H1 (cell line): ENCODE data around the gene ANXA3. TPM values are rescaled to one million over a fixed set of nuclear protein-coding genes. Genes with fewer than 3 reads are reported as not detected.

Experiments used
- CTCF ChIA-PET: fragments of 300-600 bp; sonication (Branson Sonifier 250); formaldehyde crosslinking; loops from one replicate; lab custom pipeline; 2021; ENCODE audit not compliant: partially characterized antibody; lab: Charles Lee
- POLR2A ChIA-PET: fragments of 300-600 bp; sonication (Branson Sonifier 250); formaldehyde crosslinking; loops from one replicate; lab custom pipeline; 2021; ENCODE audit warnings: inconsistent platforms; ENCODE audit not compliant: partially characterized antibody; lab: Charles Lee
- DNase-seq, 2 experiments: peaks; one replicate each; pipeline versions ENCODE4 v3.0.0 to v3.0.0-alpha.2; 2010 to 2022; ENCODE audit warnings: low spot score in 2 of 2, low read depth in 1 of 2, mixed read lengths in 1 of 2
- FAIRE-seq: peaks from 2 replicates; lab custom pipeline; 2011; peaks lifted over from hg19 to GRCh38; lab: Jason Lieb, UNC
- H2AFZ ChIP-seq: 2 replicates; pipeline ENCODE4 v1.8.1; 2012; ENCODE audit warnings: low read length, inconsistent platforms
- H2AK5ac ChIP-seq: 2 replicates; pipeline ENCODE4 v1.6.1; 2013; ENCODE audit warnings: low read depth, low read length
- H2BK120ac ChIP-seq: replicated peaks from 2 replicates; pipeline ENCODE3; 2013; ENCODE audit warnings: low read depth, low read length, inconsistent platforms
- H2BK12ac ChIP-seq: 2 replicates; pipeline ENCODE4 v1.6.1; 2013; ENCODE audit warnings: low read depth, low read length
- H2BK15ac ChIP-seq: 2 replicates; pipeline ENCODE4 v1.6.1; 2013; ENCODE audit warnings: low read length
- H2BK20ac ChIP-seq: 2 replicates; pipeline ENCODE4 v1.6.1; 2013; ENCODE audit warnings: low read length
- H2BK5ac ChIP-seq: 2 replicates; pipeline ENCODE4 v1.6.1; 2013; ENCODE audit warnings: low read depth, low read length
- H3K14ac ChIP-seq: 2 replicates; pipeline ENCODE4 v1.6.1; 2013; ENCODE audit warnings: inconsistent platforms; ENCODE audit not compliant: insufficient read length
- H3K18ac ChIP-seq: 2 replicates; pipeline ENCODE4 v1.6.1; 2013; ENCODE audit warnings: low read length; ENCODE audit errors: extremely low read depth
- H3K23ac ChIP-seq: 2 replicates; pipeline ENCODE4 v1.6.1; 2013; ENCODE audit warnings: inconsistent platforms; ENCODE audit not compliant: insufficient read length
- H3K23me2 ChIP-seq: 2 replicates; pipeline ENCODE4 v1.6.1; 2013; ENCODE audit warnings: low read depth, low read length
- H3K27ac ChIP-seq: 2 replicates; pipeline ENCODE4 v1.6.1; 2011; ENCODE audit warnings: low read depth, low read length, inconsistent platforms
- H3K27me3 ChIP-seq, 4 experiments: replicated peaks in 1 of 4; 1 replicate in 1 of 4; 2 replicates in 3 of 4; pipeline versions ENCODE4 v1.6.1 to v1.8.1; 2011 to 2013; ENCODE audit warnings: low read length in 3 of 4, mild to moderate bottlenecking in 3 of 4, inconsistent platforms in 2 of 4, mixed read lengths in 2 of 4, moderate library complexity in 1 of 4; ENCODE audit not compliant: control insufficient read depth in 3 of 4, insufficient read depth in 3 of 4; ENCODE audit errors: extremely low read depth in 1 of 4
- H3K36me3 ChIP-seq, 4 experiments: 2 replicates each; pipeline versions ENCODE4 v1.6.1 to v1.8.1; 2011 to 2013; ENCODE audit warnings: mild to moderate bottlenecking in 4 of 4, low read length in 3 of 4, moderate library complexity in 2 of 4, control low read depth in 1 of 4, inconsistent platforms in 1 of 4; ENCODE audit not compliant: insufficient read depth in 4 of 4, control insufficient read depth in 2 of 4
- H3K4ac ChIP-seq: replicated peaks from 2 replicates; pipeline ENCODE3; 2013; ENCODE audit warnings: low read length, low read depth, mixed read lengths, inconsistent platforms; ENCODE audit not compliant: insufficient read length
- H3K4me1 ChIP-seq, 4 experiments: replicated peaks in 1 of 4; 1 replicate in 1 of 4; 2 replicates in 3 of 4; pipeline versions ENCODE4 v1.6.1 to v1.8.1; 2011 to 2013; ENCODE audit warnings: low read length in 3 of 4, inconsistent platforms in 2 of 4, mixed read lengths in 1 of 4; ENCODE audit not compliant: insufficient read depth in 4 of 4, control insufficient read depth in 3 of 4
- H3K4me2 ChIP-seq, 2 experiments: 2 replicates each; pipeline versions ENCODE4 v1.6.1 to v1.8.1; 2011 to 2013; ENCODE audit warnings: low read depth in 2 of 2, low read length in 2 of 2, control low read depth in 1 of 2, inconsistent platforms in 1 of 2, mild to moderate bottlenecking in 1 of 2; ENCODE audit not compliant: insufficient read depth in 1 of 2
- H3K4me3 ChIP-seq, 4 experiments: fragments of 200-600, 300-600 bp in 1 of 4; sonication (generic), shearing (Covaris generic), sonication (Bioruptor Twin) in 1 of 4; 2 replicates each; pipeline versions ENCODE4 v1.5.1 to v1.8.1; 2011 to 2016; ENCODE audit warnings: low read length in 4 of 4, low read depth in 3 of 4, control low read depth in 2 of 4, inconsistent platforms in 2 of 4, mild to moderate bottlenecking in 2 of 4, mixed read lengths in 1 of 4, moderate library complexity in 1 of 4; ENCODE audit not compliant: insufficient read depth in 2 of 4; ENCODE audit errors: extremely low read depth in 1 of 4
- H3K56ac ChIP-seq: replicated peaks from 2 replicates; pipeline ENCODE3; 2013; ENCODE audit warnings: low read depth, mild to moderate bottlenecking, mixed read lengths, low read length, inconsistent platforms; ENCODE audit not compliant: insufficient read length
- H3K79me1 ChIP-seq: 2 replicates; pipeline ENCODE4 v1.6.1; 2013; ENCODE audit warnings: low read depth, low read length, control low read depth
- H3K79me2 ChIP-seq, 2 experiments: 2 replicates each; pipeline versions ENCODE4 v1.6.1 to v1.8.1; 2012 to 2013; ENCODE audit warnings: low read length in 2 of 2, mild to moderate bottlenecking in 2 of 2, inconsistent platforms in 1 of 2; ENCODE audit not compliant: insufficient read depth in 2 of 2, control insufficient read depth in 1 of 2
- H3K9ac ChIP-seq, 4 experiments: replicated peaks in 1 of 4; 1 replicate in 1 of 4; 2 replicates in 3 of 4; pipeline versions ENCODE4 v1.6.1 to v1.8.1; 2011 to 2013; ENCODE audit warnings: low read depth in 3 of 4, low read length in 3 of 4, control low read depth in 2 of 4, mild to moderate bottlenecking in 2 of 4, moderate library complexity in 2 of 4, inconsistent platforms in 1 of 4; ENCODE audit errors: extremely low read depth in 1 of 4
- H3K9me3 ChIP-seq, 2 experiments: 2 replicates each; pipeline versions ENCODE4 v1.6.1 to v1.8.1; 2012 to 2013; ENCODE audit warnings: mild to moderate bottlenecking in 2 of 2, moderate library complexity in 2 of 2, control low read depth in 1 of 2, inconsistent platforms in 1 of 2, low read depth in 1 of 2, low read length in 1 of 2, mixed read lengths in 1 of 2; ENCODE audit not compliant: insufficient read depth in 2 of 2
- H4K20me1 ChIP-seq, 2 experiments: replicated peaks in 1 of 2; 2 replicates each; pipeline versions ENCODE3 to v1.8.1; 2011 to 2013; ENCODE audit warnings: inconsistent platforms in 2 of 2, low read length in 2 of 2, mild to moderate bottlenecking in 1 of 2; ENCODE audit not compliant: insufficient read depth in 2 of 2, control insufficient read depth in 1 of 2
- H4K5ac ChIP-seq: 2 replicates; pipeline ENCODE4 v1.6.1; 2013; ENCODE audit warnings: low read length, low read depth, mixed read lengths, inconsistent platforms; ENCODE audit not compliant: insufficient read length
- H4K8ac ChIP-seq: 2 replicates; pipeline ENCODE4 v1.8.0; 2013; ENCODE audit warnings: mild to moderate bottlenecking, moderate library complexity, low read length, inconsistent platforms; ENCODE audit not compliant: insufficient read depth; ENCODE audit errors: extremely low read depth
- H4K91ac ChIP-seq: replicated peaks from 2 replicates; pipeline ENCODE3; 2013; ENCODE audit warnings: low read length, mixed read lengths, inconsistent platforms; ENCODE audit not compliant: insufficient read length
- ASH2L ChIP-seq: fragments of 200-600, 300-600 bp; sonication (generic); IDR thresholded peaks from one replicate; pipeline ENCODE4 v1.7.1; 2017; ENCODE audit warnings: low read length
- CHD2 ChIP-seq: IDR thresholded peaks from 2 replicates; pipeline ENCODE4 v1.6.1; 2012; ENCODE audit warnings: low read length, improper control_type of control experiment
- CTBP2 ChIP-seq: IDR thresholded peaks from 2 replicates; pipeline ENCODE4 v1.7.0; 2011; ENCODE audit warnings: borderline replicate concordance, mild to moderate bottlenecking, moderate library complexity, mixed read lengths, low read length; ENCODE audit not compliant: insufficient read depth, insufficient read length
- EP300 ChIP-seq, 2 experiments: IDR thresholded peaks; 1 replicate in 1 of 2; 2 replicates in 1 of 2; pipeline ENCODE4 v1.6.1; 2011 to 2012; ENCODE audit warnings: low read depth in 2 of 2, low read length in 2 of 2, mild to moderate bottlenecking in 2 of 2, borderline replicate concordance in 1 of 2, inconsistent platforms in 1 of 2, moderate library complexity in 1 of 2
- FOSL1 ChIP-seq: IDR thresholded peaks from 2 replicates; pipeline ENCODE4 v1.6.1; 2011; ENCODE audit warnings: mild to moderate bottlenecking, low read depth, low read length, moderate library complexity; ENCODE audit not compliant: insufficient read depth
- KDM4A ChIP-seq: IDR thresholded peaks from one replicate; pipeline ENCODE4 v1.7.1; 2012; ENCODE audit warnings: low read depth, mild to moderate bottlenecking, moderate library complexity, low read length, inconsistent platforms; ENCODE audit not compliant: severe bottlenecking
- PHF8 ChIP-seq: fragments of 200-600 bp; sonication (generic); conservative IDR thresholded peaks from 2 replicates; pipeline ENCODE4 v1.7.1; 2012; ENCODE audit warnings: low read depth, mild to moderate bottlenecking, inconsistent platforms, low read length, moderate library complexity
- RBBP5 ChIP-seq: IDR thresholded peaks from 2 replicates; pipeline ENCODE4 v1.7.1; 2012; ENCODE audit warnings: low read depth, mild to moderate bottlenecking, inconsistent platforms, low read length, moderate library complexity, borderline replicate concordance
- RFX5 ChIP-seq: IDR thresholded peaks from 2 replicates; pipeline ENCODE4 v1.6.1; 2011; ENCODE audit warnings: low read depth, low read length, improper control_type of control experiment, borderline replicate concordance
- SIX5 ChIP-seq: IDR thresholded peaks from 2 replicates; pipeline ENCODE4 v1.6.1; 2011; ENCODE audit warnings: mild to moderate bottlenecking, low read depth, low read length
- SRF ChIP-seq: IDR thresholded peaks from 2 replicates; pipeline ENCODE4 v1.6.1; 2011; ENCODE audit warnings: mild to moderate bottlenecking, low read depth, low read length, moderate library complexity
- TBP ChIP-seq: IDR thresholded peaks from 2 replicates; pipeline ENCODE4 v1.6.1; 2011; ENCODE audit warnings: low read depth, low read length, improper control_type of control experiment
- TCF12 ChIP-seq: IDR thresholded peaks from 2 replicates; pipeline ENCODE4 v1.6.1; 2011; ENCODE audit warnings: low read depth, mild to moderate bottlenecking, low read length
- WGBS, 2 experiments: shearing (Covaris generic) in 1 of 2; methylation state at CpG; one replicate each; pipeline versions ENCODE4 v1.1.6 to v1.1.7; 2013 to 2015; ENCODE audit warnings: low lambda C conversion rate in 2 of 2, mixed read lengths in 2 of 2, inconsistent platforms in 1 of 2, low coverage in 1 of 2, missing lambda C conversion rate in 1 of 2; ENCODE audit not compliant: insufficient replicate concordance in 2 of 2, insufficient coverage in 1 of 2, insufficient read length in 1 of 2; ENCODE audit errors: extremely low coverage in 1 of 2, missing lambda C conversion rate in 1 of 2; 5-methylcytosine and 5-hydroxymethylcytosine counted together
- polyA plus RNA-seq, 7 experiments: library from polyadenylated mRNA; depleted of rRNA in 3 of 7; stranded (reverse) in 5 of 7; unstranded in 2 of 7; fragments of >200 nt in 5 of 7; fragments of 200-250 nt in 2 of 7; gene quantifications; 1 replicate in 5 of 7; 2 replicates in 1 of 7; 4 replicates in 1 of 7; pipeline versions ENCODE4 v1.2.1 to v1.2.3, GENCODE V29; 2011 to 2013; ENCODE audit warnings: missing spikeins in 2 of 7, mixed read lengths in 2 of 7
- total RNA-seq: library from RNA; stranded (reverse); fragmentation: NEBNext Ultra II Directional; extraction: Animal tissue kit (Norgen Biotek cat#: 25700); gene quantifications from 2 replicates; pipeline ENCODE4 v1.2.1, GENCODE V29; 2021

Gene ANXA3
- total and polyA plus RNA-seq, 2 of the 8 experiments (the other 6 are each of a cell fraction or from before 2014, with no cell fraction given): 10.3 to 27.3 TPM

- H2AK5ac ChIP-seq: no peak overlapping the region
- H2BK5ac ChIP-seq: no peak overlapping the region
- no peaks in the 10 kb centered on the region for H3K4me1 ChIP-seq
- no peaks in the 10 kb centered on the region for H3K79me2 ChIP-seq
- H3K79me1 ChIP-seq: no peaks in the 10 kb centered on the region
- H4K5ac ChIP-seq: no peak overlapping the region
- no peak overlapping the region for H2BK12ac ChIP-seq
- no peak overlapping the region for H3K23ac ChIP-seq
- no peak overlapping the region for H3K27ac ChIP-seq
- H3K4me3 ChIP-seq: no peak overlapping the region
- H3K56ac ChIP-seq: no peak overlapping the region
- no peak overlapping the region for H2BK20ac ChIP-seq
- no peak overlapping the region for H3K9ac ChIP-seq
- no peak overlapping the region for H3K4ac ChIP-seq
- no peak overlapping the region for H4K8ac ChIP-seq
- H3K4me2 ChIP-seq: no peak overlapping the region
- H3K9me3 ChIP-seq: no peaks in the 10 kb centered on the region
- no peaks in the 10 kb centered on the region for H3K23me2 ChIP-seq
- no peak overlapping the region for H4K91ac ChIP-seq
- CTCF ChIA-PET: interaction anchor here (0.6 to 1.5 kb wide), 4 partner anchors 18 to 1679 kb away, joined by 3 to 4 read pairs (median 3); partner anchors contain the start of gene ANXA3
- no peak overlapping the region for H3K14ac ChIP-seq
- POLR2A ChIA-PET: interaction anchor here (1.0 to 1.1 kb wide), 2 partner anchors 18 to 477 kb away, joined by 3 read pairs; partner anchors contain the start of genes ANXA3 and FRAS1
- FAIRE-seq (no peak), DNase-seq (no peak)
- H3K36me3 ChIP-seq: peaks cover 7 to 43% (median 24%) of the 10 kb centered on the region in 4 experiments; a peak in 7 of 8 replicates
- WGBS, 2 experiments: 86% methylated on average over 5 of the region's 5 CpGs; no CpG with 5 or more reads in 1 of the 2 experiments
- no peak overlapping the region for H2BK15ac ChIP-seq
- no peaks in the 10 kb centered on the region for H4K20me1 ChIP-seq
- H3K27me3 ChIP-seq: no peaks in the 10 kb centered on the region
- no peak overlapping the region for H2AFZ ChIP-seq
- no peak overlapping the region for H3K18ac ChIP-seq
- H2BK120ac ChIP-seq: no peak overlapping the region
- TF ChIP-seq PHF8 (no peak), TBP (no peak), SRF (no peak), TCF12 (no peak), CHD2 (no peak), ASH2L (no peak), CTBP2 (no peak), SIX5 (no peak), KDM4A (no peak), EP300 (IDR thresholded peaks at IDR 0.05; ENCODE audit: borderline replicate concordance in 1 of 2, low read depth in 2 of 2, low read length in 2 of 2) (no peak), RBBP5 (no peak), RFX5 (no peak), FOSL1 (no peak)
Observed at GRCh38 chr4:78533854-78534253, 17.7 kb upstream of the ANXA3 start.
